ENCODE data around the gene GLI3.

Gene GLI3

DNA sequence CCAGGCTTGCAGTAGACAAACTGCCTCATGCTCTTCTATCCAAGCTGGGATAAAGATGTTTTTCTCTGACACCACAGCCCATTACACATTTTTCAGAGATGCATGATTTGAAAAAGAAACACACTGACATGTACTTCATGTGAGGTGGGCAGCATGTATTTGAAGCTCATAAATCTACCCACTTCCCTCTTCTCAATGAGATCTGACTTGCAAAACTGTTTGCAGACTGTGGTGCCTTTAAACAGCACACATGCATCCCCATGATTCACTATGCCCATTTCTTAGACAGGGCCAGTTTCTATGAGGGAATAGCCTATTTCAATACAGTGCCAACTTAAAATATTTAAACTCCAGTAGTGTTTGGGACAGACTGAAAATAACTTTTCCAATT lies 109.8 kb downstream of the GLI3 start:
- TF ChIP-seq SIN3A (IDR thresholded peaks at IDR 0.05; ENCODE audit: borderline replicate concordance, insufficient read depth, low read length), result no peak
- TF ChIP-seq TAF1 (IDR thresholded peaks at IDR 0.05; ENCODE audit: borderline replicate concordance, insufficient read depth, low read length), result no peak
- no peak for TF ChIP-seq FOXP2 (optimal IDR thresholded peaks at IDR 0.05; ENCODE audit: borderline replicate concordance, extremely low read depth, extremely low read length, insufficient read depth)
- no peak for TF ChIP-seq POLR2AphosphoS5 (IDR thresholded peaks at IDR 0.05; ENCODE audit: low read depth, low read length)
- TF ChIP-seq, protein P1, sequence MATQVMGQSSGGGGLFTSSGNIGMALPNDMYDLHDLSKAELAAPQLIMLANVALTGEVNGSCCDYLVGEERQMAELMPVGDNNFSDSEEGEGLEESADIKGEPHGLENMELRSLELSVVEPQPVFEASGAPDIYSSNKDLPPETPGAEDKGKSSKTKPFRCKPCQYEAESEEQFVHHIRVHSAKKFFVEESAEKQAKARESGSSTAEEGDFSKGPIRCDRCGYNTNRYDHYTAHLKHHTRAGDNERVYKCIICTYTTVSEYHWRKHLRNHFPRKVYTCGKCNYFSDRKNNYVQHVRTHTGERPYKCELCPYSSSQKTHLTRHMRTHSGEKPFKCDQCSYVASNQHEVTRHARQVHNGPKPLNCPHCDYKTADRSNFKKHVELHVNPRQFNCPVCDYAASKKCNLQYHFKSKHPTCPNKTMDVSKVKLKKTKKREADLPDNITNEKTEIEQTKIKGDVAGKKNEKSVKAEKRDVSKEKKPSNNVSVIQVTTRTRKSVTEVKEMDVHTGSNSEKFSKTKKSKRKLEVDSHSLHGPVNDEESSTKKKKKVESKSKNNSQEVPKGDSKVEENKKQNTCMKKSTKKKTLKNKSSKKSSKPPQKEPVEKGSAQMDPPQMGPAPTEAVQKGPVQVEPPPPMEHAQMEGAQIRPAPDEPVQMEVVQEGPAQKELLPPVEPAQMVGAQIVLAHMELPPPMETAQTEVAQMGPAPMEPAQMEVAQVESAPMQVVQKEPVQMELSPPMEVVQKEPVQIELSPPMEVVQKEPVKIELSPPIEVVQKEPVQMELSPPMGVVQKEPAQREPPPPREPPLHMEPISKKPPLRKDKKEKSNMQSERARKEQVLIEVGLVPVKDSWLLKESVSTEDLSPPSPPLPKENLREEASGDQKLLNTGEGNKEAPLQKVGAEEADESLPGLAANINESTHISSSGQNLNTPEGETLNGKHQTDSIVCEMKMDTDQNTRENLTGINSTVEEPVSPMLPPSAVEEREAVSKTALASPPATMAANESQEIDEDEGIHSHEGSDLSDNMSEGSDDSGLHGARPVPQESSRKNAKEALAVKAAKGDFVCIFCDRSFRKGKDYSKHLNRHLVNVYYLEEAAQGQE (IDR thresholded peaks at IDR 0.05; ENCODE audit: insufficient read depth in 1 of 2, low read depth in 2 of 2, low read length in 2 of 2), result no peak

DNA sequence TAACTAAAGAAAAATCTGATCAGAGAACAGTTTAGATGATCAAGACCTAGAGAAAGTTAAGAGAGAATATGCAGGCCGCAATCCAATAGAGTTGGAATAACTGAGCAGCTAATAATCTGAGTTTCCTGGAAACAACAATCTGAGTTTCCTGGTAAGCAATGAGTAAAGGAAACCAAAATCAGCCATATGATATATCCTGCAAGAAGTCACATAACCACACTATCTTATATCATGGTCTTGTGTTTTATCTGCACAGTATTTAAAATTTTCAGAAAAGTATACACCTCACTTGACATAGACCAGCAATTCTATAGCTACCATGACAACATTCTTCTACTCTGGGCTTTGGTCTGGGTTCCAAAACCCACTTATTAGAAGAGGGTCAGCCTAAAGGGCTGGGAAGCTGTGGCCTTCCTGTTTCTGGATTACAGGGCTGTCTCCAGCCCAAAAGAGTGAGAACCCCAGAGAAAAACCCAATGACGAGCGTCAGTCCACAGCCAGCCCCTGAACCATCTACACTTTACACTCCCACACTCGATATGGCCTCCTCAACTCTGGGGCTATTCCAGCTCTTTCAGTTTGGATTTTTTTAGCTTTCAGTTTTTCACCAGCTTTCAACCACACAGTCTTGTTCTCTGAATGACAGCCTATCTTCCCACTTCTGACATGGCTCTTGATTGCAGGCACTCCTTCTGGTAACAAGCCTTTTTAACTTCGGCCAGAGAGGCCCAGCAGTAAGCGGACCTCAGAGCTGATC lies 110.4 kb downstream of the GLI3 start:
- TF ChIP-seq SIN3A (IDR thresholded peaks at IDR 0.05; ENCODE audit: borderline replicate concordance, insufficient read depth, low read length), result no peak
- TF ChIP-seq, protein P1 (IDR thresholded peaks at IDR 0.05; ENCODE audit: insufficient read depth in 1 of 2, low read depth in 2 of 2, low read length in 2 of 2), result no peak
- TF ChIP-seq TAF1 (IDR thresholded peaks at IDR 0.05; ENCODE audit: borderline replicate concordance, insufficient read depth, low read length), result no peak
- TF ChIP-seq FOXP2 (optimal IDR thresholded peaks at IDR 0.05; ENCODE audit: borderline replicate concordance, extremely low read depth, extremely low read length, insufficient read depth), result no peak
- TF ChIP-seq POLR2AphosphoS5 (IDR thresholded peaks at IDR 0.05; ENCODE audit: low read depth, low read length), result no peak

DNA sequence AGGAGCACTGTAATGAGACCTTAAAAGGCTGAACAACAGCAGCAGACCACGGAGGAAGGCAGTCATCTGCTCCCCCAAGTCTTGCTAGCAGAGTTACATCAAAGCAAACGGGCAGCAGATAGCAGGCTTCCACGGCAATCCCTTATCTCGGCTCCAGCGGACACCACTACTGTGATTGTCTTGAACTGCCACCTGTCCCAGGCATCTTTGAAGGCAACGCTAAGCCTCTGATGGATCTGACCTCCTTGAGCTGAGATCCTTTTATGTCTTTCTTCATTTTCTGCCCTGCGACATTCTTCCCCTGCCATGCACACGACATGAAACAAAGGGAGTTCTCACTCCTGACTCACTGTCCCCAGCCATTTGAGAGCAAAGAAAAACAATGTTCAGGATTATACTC lies 111.7 kb downstream of the GLI3 start:
- TF ChIP-seq FOXP2 (optimal IDR thresholded peaks at IDR 0.05; ENCODE audit: borderline replicate concordance, extremely low read depth, extremely low read length, insufficient read depth), result no peak
- TF ChIP-seq SIN3A (IDR thresholded peaks at IDR 0.05; ENCODE audit: borderline replicate concordance, insufficient read depth, low read length), result no peak
- no peak for TF ChIP-seq POLR2AphosphoS5 (IDR thresholded peaks at IDR 0.05; ENCODE audit: low read depth, low read length)
- TF ChIP-seq, protein P1 (IDR thresholded peaks at IDR 0.05; ENCODE audit: insufficient read depth in 1 of 2, low read depth in 2 of 2, low read length in 2 of 2), result no peak
- no peak for TF ChIP-seq TAF1 (IDR thresholded peaks at IDR 0.05; ENCODE audit: borderline replicate concordance, insufficient read depth, low read length)

DNA sequence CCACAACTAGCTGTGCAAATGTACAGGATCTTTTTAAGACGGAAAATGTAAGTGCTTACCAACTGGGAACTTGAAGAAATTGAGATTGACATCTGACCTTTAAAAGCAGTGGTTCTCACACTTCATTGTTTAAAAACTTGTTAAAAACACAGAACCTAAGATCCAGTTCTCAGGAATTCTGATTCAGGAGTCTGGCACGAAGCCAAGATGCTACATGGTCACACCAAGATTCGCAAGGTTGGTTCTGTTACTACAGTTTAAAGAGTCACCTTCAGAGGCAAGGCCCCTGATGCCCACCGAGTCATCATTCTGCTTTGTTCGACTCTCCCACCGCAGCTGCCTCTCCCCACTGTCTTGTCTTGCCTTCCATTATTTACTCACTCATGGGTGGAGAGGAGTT lies 113.3 kb downstream of the GLI3 start:
- TF ChIP-seq POLR2AphosphoS5 (IDR thresholded peaks at IDR 0.05; ENCODE audit: low read depth, low read length), result no peak
- 0 out of 2 replicates have a peak, but pooled peaks have one; percentile 41 for TF ChIP-seq SIN3A (IDR thresholded peaks at IDR 0.05; ENCODE audit: borderline replicate concordance, insufficient read depth, low read length)
- TF ChIP-seq, protein P1 (IDR thresholded peaks at IDR 0.05; ENCODE audit: insufficient read depth in 1 of 2, low read depth in 2 of 2, low read length in 2 of 2), result no peak
